Neural progenitor cell (in vitro differentiated cells): ENCODE measurements around the gene OTOGL.

Experiments
- CTCF ChIP-seq: fragments of 200-600 bp; sonication (generic); IDR thresholded peaks from 2 replicates; pipeline ENCODE4 v1.5.1; 2017; ENCODE audit warnings: antibody characterized with exemption, mild to moderate bottlenecking
- EZH2 ChIP-seq: fragments of 200-600 bp; sonication (generic); IDR thresholded peaks from 2 replicates; pipeline ENCODE4 v1.6.1; 2017; ENCODE audit warnings: antibody characterized with exemption, mild to moderate bottlenecking, moderate library complexity
- EZH2phosphoT487 ChIP-seq: fragments of 200-600 bp; sonication (generic); IDR thresholded peaks from 2 replicates; pipeline ENCODE4 v1.6.1; 2017; ENCODE audit warnings: antibody characterized with exemption

- no peak for TF ChIP-seq CTCF
- no peak for TF ChIP-seq EZH2
- TF ChIP-seq EZH2phosphoT487: no peak
These were observed 173.1 kb downstream of the OTOGL start for GRCh38 chr12:80272387-80272915.
